GM12801 (cell line): ENCODE measurements around the gene SNCA.

ENCODE experiments used
- TF ChIP-seq, protein P1 (sequence below): IDR thresholded peaks from one replicate; pipeline ENCODE4 v1.5.1; 2011; ENCODE audit warnings: control low read depth; ENCODE audit not compliant: insufficient read length; ENCODE audit errors: extremely low read depth

Gene SNCA

DNA sequence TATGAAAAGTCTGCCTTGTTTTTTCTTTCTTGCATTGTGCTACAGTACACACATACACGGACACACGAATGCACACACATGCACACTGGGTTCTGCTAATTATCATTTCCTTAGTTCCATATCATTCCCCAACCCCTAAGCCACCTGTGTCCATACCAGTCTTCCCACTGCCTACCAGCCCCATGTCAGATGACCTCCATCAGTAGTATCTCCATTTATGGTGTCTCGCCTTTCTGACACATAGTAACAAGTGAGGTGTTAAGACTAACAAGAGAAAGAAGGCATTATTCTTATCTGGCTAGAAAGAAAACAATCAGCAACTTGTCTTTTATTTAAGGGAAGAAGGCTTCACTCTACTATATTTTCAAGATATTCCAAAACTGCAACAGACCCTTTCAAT lies 67.1 kb downstream of the SNCA start:
- TF ChIP-seq, protein P1, sequence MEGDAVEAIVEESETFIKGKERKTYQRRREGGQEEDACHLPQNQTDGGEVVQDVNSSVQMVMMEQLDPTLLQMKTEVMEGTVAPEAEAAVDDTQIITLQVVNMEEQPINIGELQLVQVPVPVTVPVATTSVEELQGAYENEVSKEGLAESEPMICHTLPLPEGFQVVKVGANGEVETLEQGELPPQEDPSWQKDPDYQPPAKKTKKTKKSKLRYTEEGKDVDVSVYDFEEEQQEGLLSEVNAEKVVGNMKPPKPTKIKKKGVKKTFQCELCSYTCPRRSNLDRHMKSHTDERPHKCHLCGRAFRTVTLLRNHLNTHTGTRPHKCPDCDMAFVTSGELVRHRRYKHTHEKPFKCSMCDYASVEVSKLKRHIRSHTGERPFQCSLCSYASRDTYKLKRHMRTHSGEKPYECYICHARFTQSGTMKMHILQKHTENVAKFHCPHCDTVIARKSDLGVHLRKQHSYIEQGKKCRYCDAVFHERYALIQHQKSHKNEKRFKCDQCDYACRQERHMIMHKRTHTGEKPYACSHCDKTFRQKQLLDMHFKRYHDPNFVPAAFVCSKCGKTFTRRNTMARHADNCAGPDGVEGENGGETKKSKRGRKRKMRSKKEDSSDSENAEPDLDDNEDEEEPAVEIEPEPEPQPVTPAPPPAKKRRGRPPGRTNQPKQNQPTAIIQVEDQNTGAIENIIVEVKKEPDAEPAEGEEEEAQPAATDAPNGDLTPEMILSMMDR = no peak

DNA sequence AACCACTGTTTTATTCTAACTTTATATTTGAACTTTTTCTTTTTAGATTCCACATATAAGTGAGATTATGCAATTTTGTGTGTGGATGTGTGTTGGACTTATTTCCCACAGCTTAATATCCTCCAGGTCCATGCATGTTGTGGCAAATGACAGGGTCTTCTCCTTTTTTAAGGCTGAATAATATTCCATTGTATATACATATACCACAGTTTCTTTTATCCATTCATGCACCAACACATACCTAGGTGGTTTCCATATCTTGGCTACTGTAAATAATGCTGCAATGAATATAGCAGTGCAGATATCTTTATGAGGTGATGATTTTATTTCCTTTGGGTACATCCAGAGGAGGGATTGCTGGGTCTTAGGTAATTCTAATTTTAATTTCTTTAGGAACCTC lies 69.0 kb downstream of the SNCA start:
- TF ChIP-seq, protein P1 = no peak

DNA sequence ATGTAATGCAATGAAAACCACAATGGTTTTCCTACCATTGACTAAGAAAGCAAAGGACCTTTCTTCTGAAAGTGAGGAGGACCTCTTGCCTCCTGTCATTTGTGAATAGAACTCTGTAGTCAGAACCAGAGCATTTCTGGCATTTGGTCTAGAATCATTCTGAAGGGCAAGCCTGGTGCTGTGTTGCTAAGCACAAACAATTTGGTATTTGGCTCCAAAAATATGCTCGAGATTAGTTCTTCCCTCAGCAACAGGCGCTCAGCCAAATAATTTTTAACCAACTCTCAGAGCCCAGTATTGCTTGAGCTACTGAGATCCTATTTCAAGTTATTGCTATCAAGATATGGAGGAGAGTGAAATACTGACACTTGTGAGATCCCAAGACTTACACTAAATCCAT lies 71.0 kb downstream of the SNCA start:
- TF ChIP-seq, protein P1 = no peak

DNA sequence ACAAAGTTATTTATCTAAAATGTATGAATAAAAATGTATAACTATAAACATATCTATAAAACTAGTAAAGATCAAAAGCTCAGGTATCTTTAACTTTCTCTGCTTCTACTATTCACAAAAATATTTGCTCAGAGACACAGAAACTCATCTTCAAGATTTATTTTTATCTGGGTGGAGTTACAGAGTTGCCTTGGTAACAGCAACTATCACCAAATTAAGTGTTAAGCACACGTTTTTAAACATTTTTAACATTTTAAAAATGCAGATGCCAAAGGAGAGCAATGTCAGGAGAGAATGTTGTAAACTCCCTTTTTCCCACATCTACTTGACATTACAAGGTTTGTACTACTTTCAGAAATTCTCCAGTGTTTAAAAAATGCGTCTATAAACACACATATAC lies 71.4 kb downstream of the SNCA start:
- TF ChIP-seq, protein P1 = no peak

DNA sequence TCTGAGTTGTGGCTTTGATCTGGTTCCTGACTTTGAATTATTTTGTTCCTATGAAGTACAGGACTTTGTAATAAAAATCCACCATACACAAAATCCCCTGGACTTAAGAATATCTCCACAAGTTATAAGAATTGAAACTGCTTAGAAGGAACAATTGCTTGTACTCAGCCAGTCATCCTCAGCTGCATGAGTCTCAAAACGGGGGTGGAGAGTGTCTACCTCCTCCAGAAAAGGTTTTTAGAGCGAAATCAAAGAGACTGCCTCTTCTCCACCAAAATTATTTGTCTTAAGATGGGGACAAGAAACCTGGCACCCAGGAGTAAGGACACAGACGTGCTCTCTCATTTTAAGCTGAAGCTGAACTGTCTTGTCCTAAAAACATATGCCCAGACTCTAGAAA lies 74.7 kb downstream of the SNCA start:
- TF ChIP-seq, protein P1 = no peak

DNA sequence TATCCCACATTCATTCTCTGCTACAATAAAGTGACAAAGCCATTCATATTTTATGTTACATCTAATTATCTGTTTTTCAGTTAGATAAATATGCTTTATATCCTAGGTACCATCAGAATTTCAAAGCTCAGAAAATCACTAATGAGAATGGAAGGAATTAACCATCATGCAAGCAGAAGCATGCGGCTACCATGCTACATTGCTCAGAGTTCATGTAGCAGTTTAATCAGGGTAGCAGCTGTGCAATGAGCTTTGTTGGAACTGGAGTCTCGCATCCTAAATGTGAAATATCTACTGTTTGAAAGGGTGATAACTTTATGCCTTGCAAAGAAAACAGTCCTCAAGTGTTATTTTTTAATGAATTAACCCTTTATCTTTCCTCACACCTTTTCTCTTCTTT lies 77.5 kb downstream of the SNCA start:
- TF ChIP-seq, protein P1 = no peak

DNA sequence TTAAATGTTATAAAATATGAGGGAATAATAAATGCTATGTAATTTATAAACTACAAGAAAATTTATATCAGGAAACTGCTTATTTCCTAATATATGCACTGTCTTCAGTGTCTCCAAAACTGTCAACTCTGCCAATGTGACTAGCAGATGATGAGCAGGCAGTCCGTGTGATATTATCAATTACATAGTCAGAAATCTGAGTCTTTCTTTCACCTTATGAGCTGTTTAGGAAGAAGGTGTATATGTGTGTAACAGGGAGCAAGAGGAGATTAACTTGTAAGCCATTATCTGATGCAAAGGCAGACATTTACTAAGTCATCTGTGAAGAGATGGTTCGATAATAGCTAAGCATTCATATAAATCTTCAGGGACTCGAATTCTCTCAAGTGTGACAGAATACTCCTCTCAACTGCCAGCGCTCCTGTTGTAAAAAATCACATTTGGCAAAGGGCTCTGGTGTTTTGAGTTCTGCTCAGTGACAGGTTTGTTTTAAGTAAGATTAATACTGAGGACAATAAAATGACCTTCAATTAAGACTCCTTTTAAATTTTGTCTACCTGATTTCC lies 79.7 kb downstream of the SNCA start:
- TF ChIP-seq, protein P1 = no peak
